GM15510 (cell line): ENCODE measurements around the gene NHLRC2.

Experiments
- POLR2A ChIP-seq: IDR thresholded peaks from 3 replicates; pipeline ENCODE4 v1.6.1; 2011; ENCODE audit warnings: borderline replicate concordance; ENCODE audit not compliant: insufficient read length; ENCODE audit errors: extremely low read depth

Gene NHLRC2

GRCh38 chr10:113891476-113891875 is 37.0 kb downstream of the NHLRC2 start:
- TF ChIP-seq POLR2A: no peak

GRCh38 chr10:113893570-113893969 is 39.1 kb downstream of the NHLRC2 start:
- no peak for TF ChIP-seq POLR2A

GRCh38 chr10:113894581-113894980 is 40.1 kb downstream of the NHLRC2 start:
- no peak for TF ChIP-seq POLR2A

GRCh38 chr10:113895018-113895417 is 40.6 kb downstream of the NHLRC2 start:
- TF ChIP-seq POLR2A: no peak

- TF ChIP-seq POLR2A: no peak
Observed at GRCh38 chr10:113897693-113898618, 43.5 kb downstream of the NHLRC2 start.

- no peak for TF ChIP-seq POLR2A
Observed at GRCh38 chr10:113899952-113900598, 45.6 kb downstream of the NHLRC2 start.

- no peak for TF ChIP-seq POLR2A
Observed at GRCh38 chr10:113905756-113906155, 51.3 kb downstream of the NHLRC2 start.

- TF ChIP-seq POLR2A: no peak
Observed at GRCh38 chr10:113907166-113907565, 52.7 kb downstream of the NHLRC2 start.

- no peak for TF ChIP-seq POLR2A
Observed at GRCh38 chr10:113908236-113908635, 53.8 kb downstream of the NHLRC2 start.

GRCh38 chr10:113911113-113911512 is 56.7 kb downstream of the NHLRC2 start:
- no peak for TF ChIP-seq POLR2A

GRCh38 chr10:113911839-113912238 is 57.4 kb downstream of the NHLRC2 start:
- TF ChIP-seq POLR2A: no peak

GRCh38 chr10:113912582-113912981 is 58.1 kb downstream of the NHLRC2 start:
- TF ChIP-seq POLR2A: no peak

GRCh38 chr10:113914956-113915355 is 60.5 kb downstream of the NHLRC2 start:
- no peak for TF ChIP-seq POLR2A

- no peak for TF ChIP-seq POLR2A
Observed at GRCh38 chr10:113915540-113915939, 61.1 kb downstream of the NHLRC2 start.

- no peak for TF ChIP-seq POLR2A
Observed at GRCh38 chr10:113916053-113916452, 61.6 kb downstream of the NHLRC2 start.

- no peak for TF ChIP-seq POLR2A
Observed at GRCh38 chr10:113917636-113918035, 63.2 kb downstream of the NHLRC2 start.
